ENCODE measurements around the gene RNASEH1. TPM values are rescaled to one million over a fixed set of nuclear protein-coding genes. Genes with fewer than 3 reads are reported as not detected.

The RNASEH1 gene
- total RNA-seq, 4 donors from 2014 or later, result 28.1 to 46.2 (median 34.0) TPM

GRCh38 chr2:3604207-3604877 is 46.2 kb upstream of the RNASEH1 start:
- TF ChIP-seq CTCF (IDR thresholded peaks at IDR 0.05) (no peak), EP300 (IDR thresholded peaks at IDR 0.05) (no peak), POLR2A (IDR thresholded peaks at IDR 0.05) (no peak), POLR2AphosphoS5 (IDR thresholded peaks at IDR 0.05) (no peak)
- Histone ChIP-seq H3K4me1 (no peaks in the 10 kb centered on the region), H3K4me3 (no peak overlapping the region), H3K9me3 (no peaks in the 10 kb centered on the region), H3K27me3 (peaks cover 15% of the 10 kb centered on the region), H3K36me3 (no peaks in the 10 kb centered on the region), H3K27ac (no peak overlapping the region)
- 69 to 93% methylated on average over 3 to 4 of the region's 16 CpGs for WGBS, 2 donors (ENCODE audit: low coverage in 1 of 2)
- ATAC-seq, result no peak

GRCh38 chr2:3603536-3604206 is 45.5 kb upstream of the RNASEH1 start:
- peaks cover 15% of the 10 kb centered on the region for H3K27me3 ChIP-seq
- TF ChIP-seq POLR2AphosphoS5 (IDR thresholded peaks at IDR 0.05) (no peak), EP300 (IDR thresholded peaks at IDR 0.05) (no peak), POLR2A (IDR thresholded peaks at IDR 0.05) (no peak), CTCF (IDR thresholded peaks at IDR 0.05) (no peak)
- no peaks in the 10 kb centered on the region for H3K4me1 ChIP-seq
- H3K4me3 ChIP-seq, result no peak overlapping the region
- no peak overlapping the region for H3K27ac ChIP-seq
- no peak for ATAC-seq
- no peaks in the 10 kb centered on the region for H3K36me3 ChIP-seq
- no peaks in the 10 kb centered on the region for H3K9me3 ChIP-seq
- no CpG with 5 or more reads among the region's 19 CpGs for WGBS, 2 donors (ENCODE audit: low coverage in 1 of 2)

GRCh38 chr2:3602553-3603339 is 44.6 kb upstream of the RNASEH1 start:
- Histone ChIP-seq H3K9me3 (no peaks in the 10 kb centered on the region), H3K36me3 (no peaks in the 10 kb centered on the region), H3K4me1 (no peaks in the 10 kb centered on the region), H3K27ac (no peak overlapping the region), H3K27me3 (peaks cover 15% of the 10 kb centered on the region), H3K4me3 (no peak overlapping the region)
- TF ChIP-seq CTCF (IDR thresholded peaks at IDR 0.05) (no peak), EP300 (IDR thresholded peaks at IDR 0.05) (no peak), POLR2A (IDR thresholded peaks at IDR 0.05) (no peak), POLR2AphosphoS5 (IDR thresholded peaks at IDR 0.05) (no peak)
- ATAC-seq, result no peak
- WGBS, 2 donors (ENCODE audit: low coverage in 1 of 2), result 78 to 89% methylated on average over 16 to 17 of the region's 25 CpGs

- no peak overlapping the region for H3K27ac ChIP-seq
- H3K9me3 ChIP-seq, result no peaks in the 10 kb centered on the region
- TF ChIP-seq POLR2A (IDR thresholded peaks at IDR 0.05), result no peak
- H3K27me3 ChIP-seq, result peaks cover 10% of the 10 kb centered on the region
- no peaks in the 10 kb centered on the region for H3K36me3 ChIP-seq
- H3K4me1 ChIP-seq, result no peaks in the 10 kb centered on the region
- H3K4me3 ChIP-seq, result no peak overlapping the region
- 68% methylated on average over 13 of the region's 22 CpGs; no CpG with 5 or more reads in 1 of the 2 donors for WGBS, 2 donors (ENCODE audit: low coverage in 1 of 2)
- ATAC-seq, result no peak
Observed at GRCh38 chr2:3601561-3602271, 43.6 kb upstream of the RNASEH1 start.
